Retinal pigment epithelial cell (primary cell): ENCODE data around the gene SULT2B1.
"Not testable (repeated sequence)": the region's sequence is repeated elsewhere in the genome, so short reads cannot be mapped to it uniquely, and the experiment has no call there.

Experiments used
- DNase-seq: peaks from one replicate; pipeline ENCODE4 v3.0.0-alpha.2; 2010; ENCODE audit warnings: low read depth
- H3K4me3 ChIP-seq: 2 replicates; pipeline ENCODE4 v1.5.1; 2011; ENCODE audit warnings: mild to moderate bottlenecking, low read length, control low read depth, moderate library complexity
- CTCF ChIP-seq: conservative IDR thresholded peaks from 2 replicates; pipeline ENCODE4 v1.5.1; 2011; ENCODE audit warnings: low read depth, low read length, control low read depth, inconsistent platforms

The SULT2B1 gene

GRCh38 chr19:48516536-48516935, 35.4 kb upstream of the SULT2B1 start:
- DNase-seq: no peak
- no peak overlapping the region for H3K4me3 ChIP-seq
- no peak for TF ChIP-seq CTCF

GRCh38 chr19:48518207-48518606, 33.8 kb upstream of the SULT2B1 start:
- no peak for TF ChIP-seq CTCF
- no peak for DNase-seq
- no peak overlapping the region for H3K4me3 ChIP-seq

GRCh38 chr19:48519426-48519825, 32.5 kb upstream of the SULT2B1 start:
- H3K4me3 ChIP-seq: not testable (repeated sequence)

GRCh38 chr19:48520134-48520533, 31.8 kb upstream of the SULT2B1 start:
- DNase-seq: no peak
- no peak overlapping the region for H3K4me3 ChIP-seq
- TF ChIP-seq CTCF: no peak

More at GRCh38 chr19:48519426-48519825, 32.5 kb upstream of the SULT2B1 start:
- not testable (repeated sequence) for DNase-seq

- DNase-seq: no peak
- TF ChIP-seq CTCF: no peak
- no peak overlapping the region for H3K4me3 ChIP-seq
These were observed 27.8 kb upstream of the SULT2B1 start for GRCh38 chr19:48524221-48524620.

- H3K4me3 ChIP-seq: no peak overlapping the region
- no peak for DNase-seq
- TF ChIP-seq CTCF: no peak
These were observed 27.2 kb upstream of the SULT2B1 start for GRCh38 chr19:48524732-48525131.

GRCh38 chr19:48529156-48529555, 22.8 kb upstream of the SULT2B1 start:
- DNase-seq: no peak
- no peak for TF ChIP-seq CTCF
- no peak overlapping the region for H3K4me3 ChIP-seq
